ENCODE data around the gene NCKAP5. TPM values are rescaled to one million over a fixed set of nuclear protein-coding genes. Genes with fewer than 3 reads are reported as not detected.

Gene NCKAP5
- total RNA-seq, 6 donors from 2014 or later = 22.1 to 51.1 (median 41.4) TPM

- no peak for DNase-seq
- Histone ChIP-seq H3K27ac (no peak overlapping the region), H3K36me3 (no peaks in the 10 kb centered on the region), H3K27me3 (no peaks in the 10 kb centered on the region), H3K9me3 (no peaks in the 10 kb centered on the region), H3K4me1 (no peaks in the 10 kb centered on the region), H3K4me3 (no peak overlapping the region)
- 75 to 78% methylated on average over 4 of the region's 4 CpGs for WGBS, 2 donors
- TF ChIP-seq POLR2AphosphoS5 (IDR thresholded peaks at IDR 0.05) = no peak
- TF ChIP-seq EP300 (IDR thresholded peaks at IDR 0.05) = no peak
- TF ChIP-seq, protein P1, sequence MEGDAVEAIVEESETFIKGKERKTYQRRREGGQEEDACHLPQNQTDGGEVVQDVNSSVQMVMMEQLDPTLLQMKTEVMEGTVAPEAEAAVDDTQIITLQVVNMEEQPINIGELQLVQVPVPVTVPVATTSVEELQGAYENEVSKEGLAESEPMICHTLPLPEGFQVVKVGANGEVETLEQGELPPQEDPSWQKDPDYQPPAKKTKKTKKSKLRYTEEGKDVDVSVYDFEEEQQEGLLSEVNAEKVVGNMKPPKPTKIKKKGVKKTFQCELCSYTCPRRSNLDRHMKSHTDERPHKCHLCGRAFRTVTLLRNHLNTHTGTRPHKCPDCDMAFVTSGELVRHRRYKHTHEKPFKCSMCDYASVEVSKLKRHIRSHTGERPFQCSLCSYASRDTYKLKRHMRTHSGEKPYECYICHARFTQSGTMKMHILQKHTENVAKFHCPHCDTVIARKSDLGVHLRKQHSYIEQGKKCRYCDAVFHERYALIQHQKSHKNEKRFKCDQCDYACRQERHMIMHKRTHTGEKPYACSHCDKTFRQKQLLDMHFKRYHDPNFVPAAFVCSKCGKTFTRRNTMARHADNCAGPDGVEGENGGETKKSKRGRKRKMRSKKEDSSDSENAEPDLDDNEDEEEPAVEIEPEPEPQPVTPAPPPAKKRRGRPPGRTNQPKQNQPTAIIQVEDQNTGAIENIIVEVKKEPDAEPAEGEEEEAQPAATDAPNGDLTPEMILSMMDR (IDR thresholded peaks at IDR 0.05) = no peak
- TF ChIP-seq POLR2A (IDR thresholded peaks at IDR 0.05) = no peak
- no peak for ATAC-seq (ENCODE audit: low FRiP score in 2 of 2)
These were observed 256.1 kb downstream of the NCKAP5 start for GRCh38 chr2:133312038-133312729.

DNA sequence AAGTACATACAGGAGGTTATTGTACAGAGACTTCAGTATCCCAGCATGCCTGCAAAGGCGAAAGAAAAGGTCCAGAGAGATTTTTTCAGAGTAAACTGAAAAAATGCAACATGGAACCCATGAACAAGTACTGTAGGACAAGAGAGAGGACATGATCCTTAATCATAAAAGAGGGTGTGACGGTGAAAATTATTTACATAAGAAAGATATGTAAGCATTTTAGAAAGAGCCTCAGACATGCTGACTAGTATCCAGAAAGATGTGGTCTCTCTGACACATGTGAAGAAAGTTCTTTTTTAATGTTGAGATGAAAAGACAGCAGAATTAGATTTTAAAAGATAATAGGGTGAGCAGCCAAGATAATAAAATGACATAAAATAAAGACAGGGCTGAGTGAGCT, 262.0 kb downstream of the NCKAP5 start:
- no peaks in the 10 kb centered on the region for H3K4me1 ChIP-seq
- WGBS, 2 donors = 88 to 89% methylated on average over 2 of the region's 2 CpGs
- no peak overlapping the region for H3K4me3 ChIP-seq

DNA sequence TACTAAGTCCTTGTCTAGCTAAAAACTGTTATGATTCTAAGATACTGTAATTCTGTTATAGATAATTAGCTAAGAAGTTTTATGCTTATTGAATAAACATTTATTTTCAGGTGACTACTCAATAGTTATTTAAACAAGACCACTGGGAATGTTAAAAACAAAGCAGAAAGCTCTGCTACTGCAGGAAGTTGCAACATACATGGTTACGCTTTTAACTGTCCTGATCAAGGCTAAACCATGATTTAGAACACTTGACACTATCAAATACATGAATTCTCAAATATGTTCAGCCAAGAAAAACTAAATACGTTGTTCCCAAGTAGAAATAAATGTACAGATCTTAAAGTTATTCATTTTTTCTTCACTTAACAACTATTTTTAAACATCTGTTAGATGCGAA, 263.9 kb downstream of the NCKAP5 start:
- 48 to 62% methylated on average over 3 of the region's 3 CpGs for WGBS, 2 donors
- DNase-seq (no peak), ATAC-seq (ENCODE audit: low FRiP score in 2 of 2) (no peak)
- Histone ChIP-seq H3K4me1 (no peaks in the 10 kb centered on the region), H3K27me3 (no peaks in the 10 kb centered on the region), H3K4me3 (no peak overlapping the region), H3K27ac (no peak overlapping the region), H3K36me3 (no peaks in the 10 kb centered on the region), H3K9me3 (no peaks in the 10 kb centered on the region)
- TF ChIP-seq POLR2A (IDR thresholded peaks at IDR 0.05) = no peak
- TF ChIP-seq POLR2AphosphoS5 (IDR thresholded peaks at IDR 0.05) = no peak
- TF ChIP-seq, protein P1 (IDR thresholded peaks at IDR 0.05) = no peak
- TF ChIP-seq EP300 (IDR thresholded peaks at IDR 0.05) = no peak

More for the DNA sequence above, 262.0 kb downstream of the NCKAP5 start:
- DNase-seq (no peak), ATAC-seq (ENCODE audit: low FRiP score in 2 of 2) (no peak)
- Histone ChIP-seq H3K36me3 (no peaks in the 10 kb centered on the region), H3K27ac (no peak overlapping the region), H3K9me3 (no peaks in the 10 kb centered on the region), H3K27me3 (no peaks in the 10 kb centered on the region)
- TF ChIP-seq POLR2A (IDR thresholded peaks at IDR 0.05) (no peak), POLR2AphosphoS5 (IDR thresholded peaks at IDR 0.05) (no peak), EP300 (IDR thresholded peaks at IDR 0.05) (no peak)
- TF ChIP-seq, protein P1 (IDR thresholded peaks at IDR 0.05) = no peak

DNA sequence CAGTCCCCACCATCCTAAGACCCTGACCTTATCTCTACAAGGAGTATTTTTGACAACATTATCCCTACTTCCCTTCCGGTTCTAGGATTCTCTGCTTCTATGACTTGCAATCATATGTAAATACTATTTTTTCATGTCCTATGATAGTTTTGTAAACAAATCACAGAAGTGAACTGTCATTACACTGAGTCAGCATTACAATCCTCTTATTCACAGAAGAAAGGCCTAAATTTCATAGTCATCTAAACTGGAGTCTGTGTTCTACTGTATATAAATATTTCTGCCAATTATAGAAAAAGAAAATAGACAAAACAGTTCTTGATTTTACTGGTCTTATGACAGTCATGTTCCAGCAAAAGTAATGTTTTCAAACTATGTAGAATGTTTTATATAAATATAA, 265.1 kb downstream of the NCKAP5 start:
- 78 to 79% methylated on average over 1 of the region's 1 CpG for WGBS, 2 donors
- DNase-seq = no peak
- Histone ChIP-seq H3K4me1 (no peaks in the 10 kb centered on the region), H3K27ac (no peak overlapping the region), H3K4me3 (no peak overlapping the region), H3K36me3 (no peaks in the 10 kb centered on the region), H3K27me3 (no peaks in the 10 kb centered on the region), H3K9me3 (no peaks in the 10 kb centered on the region)
- TF ChIP-seq, protein P1 (IDR thresholded peaks at IDR 0.05) = no peak
- TF ChIP-seq POLR2A (IDR thresholded peaks at IDR 0.05) (no peak), EP300 (IDR thresholded peaks at IDR 0.05) (no peak), POLR2AphosphoS5 (IDR thresholded peaks at IDR 0.05) (no peak)
- ATAC-seq (ENCODE audit: low FRiP score in 2 of 2) = no peak

GRCh38 chr2:133296401-133296800, 271.9 kb downstream of the NCKAP5 start:
- DNase-seq = no peak
- TF ChIP-seq EP300 (IDR thresholded peaks at IDR 0.05) (no peak), POLR2AphosphoS5 (IDR thresholded peaks at IDR 0.05) (no peak), POLR2A (IDR thresholded peaks at IDR 0.05) (no peak)
- TF ChIP-seq, protein P1 (IDR thresholded peaks at IDR 0.05) = no peak
- Histone ChIP-seq H3K9me3 (no peaks in the 10 kb centered on the region), H3K27me3 (no peaks in the 10 kb centered on the region), H3K27ac (no peak overlapping the region), H3K4me1 (no peaks in the 10 kb centered on the region), H3K4me3 (no peak overlapping the region), H3K36me3 (no peaks in the 10 kb centered on the region)
- no peak for ATAC-seq (ENCODE audit: low FRiP score in 2 of 2)

Data from upper lobe of left lung (tissue), 6 donors.